SK-N-SH treated with all-trans-retinoic acid at 6 μM for 48 hours (cell line): ENCODE data around the gene FAM222B.
"Not testable (repeated sequence)": the region's sequence is repeated elsewhere in the genome, so short reads cannot be mapped to it uniquely, and the experiment has no call there.

ENCODE experiments used
- ATAC-seq: fragments of 200-7000 bp; cut with Tn5 transposase; 3 replicates; pipeline ENCODE4 v1.9.1; 2020; ENCODE audit warnings: mild to moderate bottlenecking, moderate library complexity
- ARNTL ChIP-seq: fragments of 450-650 bp; formaldehyde crosslinking; IDR thresholded peaks from 2 replicates; pipeline ENCODE4 v1.5.0; 2020; ENCODE audit warnings: low read depth, mild to moderate bottlenecking, moderate library complexity, borderline replicate concordance
- CREB5 ChIP-seq: fragments of 250-450 bp; sonication (Bioruptor Pico); IDR thresholded peaks from 2 replicates; pipeline ENCODE4 v1.5.1; 2020; ENCODE audit warnings: low read depth, mild to moderate bottlenecking, moderate library complexity
- CSRNP3 ChIP-seq: fragments of 250-450 bp; sonication (Bioruptor Pico); IDR thresholded peaks from 2 replicates; pipeline ENCODE4 v1.5.1; 2021; ENCODE audit warnings: mild to moderate bottlenecking, moderate library complexity
- ESRRG ChIP-seq: fragments of 250-450 bp; sonication (Bioruptor Pico); IDR thresholded peaks from 2 replicates; pipeline ENCODE4 v1.6.1; 2021; ENCODE audit warnings: mild to moderate bottlenecking
- GLIS3 ChIP-seq: fragments of 250-450 bp; sonication (Bioruptor Pico); IDR thresholded peaks from 2 replicates; pipeline ENCODE4 v1.5.0; 2020; ENCODE audit warnings: mild to moderate bottlenecking, moderate library complexity
- ISL1 ChIP-seq: fragments of 250-450 bp; sonication (Bioruptor Pico); IDR thresholded peaks from 2 replicates; pipeline ENCODE4 v2.1.2; 2022; ENCODE audit warnings: mild to moderate bottlenecking, moderate library complexity
- OSR1 ChIP-seq: fragments of 250-450 bp; sonication (Bioruptor Pico); IDR thresholded peaks from 2 replicates; pipeline ENCODE4 v1.8.0; 2022; ENCODE audit warnings: moderate library complexity, mild to moderate bottlenecking, inconsistent platforms
- PATZ1 ChIP-seq: fragments of 250-450 bp; sonication (Bioruptor Pico); IDR thresholded peaks from 2 replicates; pipeline ENCODE4 v1.8.0; 2020; ENCODE audit warnings: mild to moderate bottlenecking, moderate library complexity, borderline replicate concordance
- POU6F1 ChIP-seq: fragments of 250-450 bp; sonication (Bioruptor Pico); IDR thresholded peaks from 2 replicates; pipeline ENCODE4 v1.8.0; 2021; ENCODE audit warnings: low read depth, mild to moderate bottlenecking, moderate library complexity, borderline replicate concordance
- PPARA ChIP-seq: fragments of 250-450 bp; sonication (Bioruptor Pico); IDR thresholded peaks from 2 replicates; pipeline ENCODE4 v1.5.0; 2020; ENCODE audit warnings: mild to moderate bottlenecking, borderline replicate concordance
- RARB ChIP-seq: fragments of 250-450 bp; sonication (Bioruptor Pico); IDR thresholded peaks from 2 replicates; pipeline ENCODE4 v1.8.0; 2021; ENCODE audit warnings: mild to moderate bottlenecking, moderate library complexity
- TSHZ2 ChIP-seq: fragments of 250-450 bp; sonication (Bioruptor Pico); IDR thresholded peaks from 2 replicates; pipeline ENCODE4 v1.5.0; 2020; ENCODE audit warnings: mild to moderate bottlenecking, moderate library complexity
- ZC3H10 ChIP-seq: fragments of 250-450 bp; sonication (Bioruptor Pico); IDR thresholded peaks from 2 replicates; pipeline ENCODE4 v1.5.1; 2021; ENCODE audit warnings: mild to moderate bottlenecking, moderate library complexity
- ZFP3 ChIP-seq: fragments of 250-450 bp; sonication (Bioruptor Pico); IDR thresholded peaks from 2 replicates; pipeline ENCODE4 v1.5.0; 2020; ENCODE audit warnings: mild to moderate bottlenecking, moderate library complexity
- ZNF565 ChIP-seq: fragments of 450-650 bp; formaldehyde crosslinking; conservative IDR thresholded peaks from 2 replicates; pipeline ENCODE4 v1.5.0; 2020; ENCODE audit warnings: low read depth, mild to moderate bottlenecking, moderate library complexity
- ZNF8 ChIP-seq: fragments of 450-650 bp; formaldehyde crosslinking; IDR thresholded peaks from 2 replicates; pipeline ENCODE4 v1.5.0; 2020; ENCODE audit warnings: mild to moderate bottlenecking, moderate library complexity

Gene FAM222B

GRCh38 chr17:28737316-28737715 lies 105.3 kb downstream of the FAM222B start:
- TF ChIP-seq RARB, result no peak
- TF ChIP-seq ZNF565 (CRISPR knock-in tag), result no peak
- TF ChIP-seq ZNF8, result no peak
- no peak for TF ChIP-seq ARNTL (CRISPR knock-in tag)
- no peak for TF ChIP-seq TSHZ2 (CRISPR knock-in tag)
- TF ChIP-seq CREB5, result no peak
- TF ChIP-seq PATZ1 (CRISPR knock-in tag), result no peak
- no peak for TF ChIP-seq PPARA
- no peak for TF ChIP-seq GLIS3 (CRISPR knock-in tag)
- ATAC-seq, result no peak

GRCh38 chr17:28735913-28736769 lies 106.4 kb downstream of the FAM222B start:
- ATAC-seq, result not testable (repeated sequence)

GRCh38 chr17:28735242-28735722 lies 107.3 kb downstream of the FAM222B start:
- no peak for TF ChIP-seq GLIS3 (CRISPR knock-in tag)
- TF ChIP-seq CSRNP3 (CRISPR knock-in tag), result no peak
- no peak for TF ChIP-seq ZC3H10 (CRISPR knock-in tag)
- TF ChIP-seq ISL1 (CRISPR knock-in tag), result no peak
- no peak for TF ChIP-seq PATZ1 (CRISPR knock-in tag)
- peak; percentile 56; the same call in 1 of the 3 replicates for ATAC-seq

GRCh38 chr17:28734712-28735241 lies 107.8 kb downstream of the FAM222B start:
- no peak for ATAC-seq
- TF ChIP-seq ESRRG, result no peak
- no peak for TF ChIP-seq POU6F1
- TF ChIP-seq ZFP3, result no peak
- TF ChIP-seq OSR1 (CRISPR knock-in tag), result no peak
- no peak for TF ChIP-seq ARNTL (CRISPR knock-in tag)
